SK-N-MC (cell line): Measurements from ENCODE around the gene RNF121.

Source experiments
- DNase-seq: peaks from one replicate; pipeline ENCODE4 v3.0.0-alpha.2; 2011; ENCODE audit warnings: low read depth, low spot score
- H3K27ac ChIP-seq: fragments of 200-600 bp; sonication (generic); 2 replicates; pipeline ENCODE4 v1.5.1; 2016; ENCODE audit warnings: mixed run types
- H3K36me3 ChIP-seq: fragments of 200-600 bp; sonication (generic); 2 replicates; pipeline ENCODE4 v1.6.1; 2017; ENCODE audit warnings: antibody characterized with exemption, low read length, mixed read lengths; ENCODE audit not compliant: insufficient read depth
- H3K4me3 ChIP-seq: fragments of 200-600 bp; sonication (generic); 2 replicates; pipeline ENCODE4 v1.5.1; 2016
- H3K9ac ChIP-seq: fragments of 200-600 bp; sonication (generic); 2 replicates; pipeline ENCODE4 v1.8.0; 2017; ENCODE audit warnings: mixed run types, mixed read lengths; ENCODE audit not compliant: insufficient read length
- H3K9me3 ChIP-seq: fragments of 200-600 bp; sonication (generic); 2 replicates; pipeline ENCODE4 v1.6.1; 2017; ENCODE audit warnings: low read depth, mild to moderate bottlenecking, antibody characterized with exemption, low read length, moderate library complexity, mixed read lengths
- EZH2 ChIP-seq: fragments of 200-600 bp; sonication (generic); IDR thresholded peaks from one replicate; pipeline ENCODE4 v1.6.1; 2017; ENCODE audit warnings: antibody characterized with exemption
- FOXP2 ChIP-seq: optimal IDR thresholded peaks from 2 replicates; pipeline ENCODE3; 2011; ENCODE audit warnings: mild to moderate bottlenecking, moderate library complexity; ENCODE audit not compliant: insufficient read depth; ENCODE audit errors: extremely low read length, control extremely low read depth
- POLR2AphosphoS5 ChIP-seq: IDR thresholded peaks from 2 replicates; pipeline ENCODE4 v1.6.1; 2012; ENCODE audit warnings: mild to moderate bottlenecking, low read depth, low read length, borderline replicate concordance

The RNF121 gene

GRCh38 chr11:71933141-71933933 lies 4.5 kb downstream of the RNF121 start:
- no peak for DNase-seq
- no peak overlapping the region for H3K9ac ChIP-seq
- H3K9me3 ChIP-seq: no peaks in the 10 kb centered on the region
- H3K36me3 ChIP-seq: no peaks in the 10 kb centered on the region; the same call in 1 of the 2 replicates
- TF ChIP-seq POLR2AphosphoS5 (no peak), FOXP2 (no peak), EZH2 (no peak)
- no peak overlapping the region for H3K27ac ChIP-seq
- H3K4me3 ChIP-seq: no peak overlapping the region

- TF ChIP-seq EZH2 (no peak), FOXP2 (no peak), POLR2AphosphoS5 (no peak)
Measured at GRCh38 chr11:71934213-71934612, 5.4 kb downstream of the RNF121 start.

GRCh38 chr11:71935338-71935925 lies 6.6 kb downstream of the RNF121 start:
- TF ChIP-seq FOXP2 (no peak), EZH2 (no peak), POLR2AphosphoS5 (no peak)
- no peak overlapping the region for H3K4me3 ChIP-seq
- no peaks in the 10 kb centered on the region for H3K9me3 ChIP-seq
- H3K9ac ChIP-seq: no peak overlapping the region
- DNase-seq: no peak
- no peaks in the 10 kb centered on the region; the same call in 1 of the 2 replicates for H3K36me3 ChIP-seq
- no peak overlapping the region for H3K27ac ChIP-seq

More at GRCh38 chr11:71934213-71934612, 5.4 kb downstream of the RNF121 start:
- Histone ChIP-seq H3K27ac (no peak overlapping the region), H3K4me3 (no peak overlapping the region), H3K9ac (no peak overlapping the region), H3K36me3 (no peaks in the 10 kb centered on the region; the same call in 1 of the 2 replicates), H3K9me3 (no peaks in the 10 kb centered on the region)
- no peak for DNase-seq

- TF ChIP-seq POLR2AphosphoS5 (no peak), EZH2 (no peak), FOXP2 (no peak)
- H3K9ac ChIP-seq: no peak overlapping the region
- no peak for DNase-seq
- H3K27ac ChIP-seq: no peak overlapping the region
- H3K4me3 ChIP-seq: no peak overlapping the region
- no peaks in the 10 kb centered on the region for H3K9me3 ChIP-seq
- no peaks in the 10 kb centered on the region; the same call in 1 of the 2 replicates for H3K36me3 ChIP-seq
Measured at GRCh38 chr11:71936825-71937224, 8.0 kb downstream of the RNF121 start.

- Histone ChIP-seq H3K4me3 (no peak overlapping the region), H3K9ac (no peak overlapping the region), H3K36me3 (no peaks in the 10 kb centered on the region; the same call in 1 of the 2 replicates), H3K9me3 (no peaks in the 10 kb centered on the region), H3K27ac (no peak overlapping the region)
- TF ChIP-seq POLR2AphosphoS5 (no peak), EZH2 (no peak), FOXP2 (no peak)
- no peak for DNase-seq
Measured at GRCh38 chr11:71937826-71938225, 9.0 kb downstream of the RNF121 start.

- peak overlapping the region; percentile 49; the same call in 1 of the 2 replicates for H3K27ac ChIP-seq
- TF ChIP-seq FOXP2: no peak
- no peak for TF ChIP-seq POLR2AphosphoS5
- no peak for TF ChIP-seq EZH2
- no peak for DNase-seq
- no peak overlapping the region for H3K9ac ChIP-seq
- H3K36me3 ChIP-seq: no peaks in the 10 kb centered on the region; the same call in 1 of the 2 replicates
- no peaks in the 10 kb centered on the region for H3K9me3 ChIP-seq
- H3K4me3 ChIP-seq: no peak overlapping the region
Measured at GRCh38 chr11:71940561-71941219, 11.8 kb downstream of the RNF121 start.

GRCh38 chr11:71946144-71946571 lies 17.3 kb downstream of the RNF121 start:
- no peak for TF ChIP-seq FOXP2
- TF ChIP-seq EZH2: no peak
- TF ChIP-seq POLR2AphosphoS5: no peak
- H3K9me3 ChIP-seq: no peaks in the 10 kb centered on the region
- no peak for DNase-seq
- no peak overlapping the region for H3K9ac ChIP-seq
- no peak overlapping the region for H3K4me3 ChIP-seq
- H3K36me3 ChIP-seq: no peaks in the 10 kb centered on the region
- no peak overlapping the region for H3K27ac ChIP-seq

GRCh38 chr11:71947498-71947897 lies 18.7 kb downstream of the RNF121 start:
- Histone ChIP-seq H3K9me3 (no peaks in the 10 kb centered on the region), H3K9ac (no peak overlapping the region), H3K27ac (no peak overlapping the region), H3K36me3 (no peaks in the 10 kb centered on the region), H3K4me3 (no peak overlapping the region)
- DNase-seq: no peak
- TF ChIP-seq EZH2 (no peak), FOXP2 (no peak), POLR2AphosphoS5 (no peak)
